ENCODE measurements around the gene PRKAA1. TPM values are rescaled to one million over a fixed set of nuclear protein-coding genes. Genes with fewer than 3 reads are reported as not detected.

PRKAA1 gene
- total and polyA plus RNA-seq, 2 of the 13 experiments (the other 11 are each of a cell fraction or from before 2014, with no cell fraction given): 36.6 to 58.0 TPM

DNA sequence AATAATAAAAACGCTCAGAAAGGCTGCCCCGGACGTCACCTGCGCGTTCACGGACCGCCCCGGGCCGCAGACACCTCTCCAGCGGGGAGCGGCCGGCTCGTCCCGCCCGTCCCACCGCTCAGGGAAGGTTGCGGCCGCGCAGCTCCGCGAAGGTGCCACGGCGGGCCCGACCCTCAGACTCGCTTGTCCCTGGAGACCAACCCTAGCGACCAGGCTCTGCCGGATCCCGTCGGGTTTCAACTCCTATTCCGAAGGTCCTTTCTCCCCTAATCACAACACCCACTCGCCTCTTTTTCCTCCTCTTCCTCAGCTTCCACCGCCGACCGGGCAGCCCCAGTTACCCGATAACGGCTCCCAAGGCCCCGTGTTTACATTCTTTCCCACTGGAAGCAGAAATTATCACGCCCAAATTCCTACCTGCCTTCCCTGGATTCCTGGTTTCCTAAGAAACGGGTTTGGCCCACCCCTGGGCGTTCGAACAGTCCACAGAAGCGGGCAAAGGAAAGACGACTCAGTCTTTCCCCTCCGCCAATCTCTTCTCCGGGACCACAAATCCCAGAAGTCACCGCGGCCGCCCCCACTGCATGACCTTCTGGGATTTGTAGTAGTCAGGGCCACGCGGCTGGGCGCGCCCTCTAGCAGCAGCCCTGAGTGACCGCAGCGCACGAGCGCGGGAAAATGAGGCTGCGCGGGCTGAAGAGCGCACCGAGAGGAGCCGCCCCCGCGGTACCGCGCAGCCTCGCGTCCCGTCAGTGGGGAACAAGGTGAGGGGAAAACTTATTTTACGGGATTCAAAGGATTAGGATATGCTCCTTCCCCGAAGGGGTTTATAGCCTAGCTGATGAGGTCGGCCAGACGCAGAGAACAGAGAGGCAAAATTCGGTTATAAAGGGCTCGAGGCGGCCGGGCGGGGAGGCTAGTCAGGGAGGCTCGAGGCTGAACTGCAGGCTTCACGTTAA lies 42.5 kb downstream of the PRKAA1 start, which contains the start of gene TTC33 (continued):
- TF ChIP-seq, protein P1, sequence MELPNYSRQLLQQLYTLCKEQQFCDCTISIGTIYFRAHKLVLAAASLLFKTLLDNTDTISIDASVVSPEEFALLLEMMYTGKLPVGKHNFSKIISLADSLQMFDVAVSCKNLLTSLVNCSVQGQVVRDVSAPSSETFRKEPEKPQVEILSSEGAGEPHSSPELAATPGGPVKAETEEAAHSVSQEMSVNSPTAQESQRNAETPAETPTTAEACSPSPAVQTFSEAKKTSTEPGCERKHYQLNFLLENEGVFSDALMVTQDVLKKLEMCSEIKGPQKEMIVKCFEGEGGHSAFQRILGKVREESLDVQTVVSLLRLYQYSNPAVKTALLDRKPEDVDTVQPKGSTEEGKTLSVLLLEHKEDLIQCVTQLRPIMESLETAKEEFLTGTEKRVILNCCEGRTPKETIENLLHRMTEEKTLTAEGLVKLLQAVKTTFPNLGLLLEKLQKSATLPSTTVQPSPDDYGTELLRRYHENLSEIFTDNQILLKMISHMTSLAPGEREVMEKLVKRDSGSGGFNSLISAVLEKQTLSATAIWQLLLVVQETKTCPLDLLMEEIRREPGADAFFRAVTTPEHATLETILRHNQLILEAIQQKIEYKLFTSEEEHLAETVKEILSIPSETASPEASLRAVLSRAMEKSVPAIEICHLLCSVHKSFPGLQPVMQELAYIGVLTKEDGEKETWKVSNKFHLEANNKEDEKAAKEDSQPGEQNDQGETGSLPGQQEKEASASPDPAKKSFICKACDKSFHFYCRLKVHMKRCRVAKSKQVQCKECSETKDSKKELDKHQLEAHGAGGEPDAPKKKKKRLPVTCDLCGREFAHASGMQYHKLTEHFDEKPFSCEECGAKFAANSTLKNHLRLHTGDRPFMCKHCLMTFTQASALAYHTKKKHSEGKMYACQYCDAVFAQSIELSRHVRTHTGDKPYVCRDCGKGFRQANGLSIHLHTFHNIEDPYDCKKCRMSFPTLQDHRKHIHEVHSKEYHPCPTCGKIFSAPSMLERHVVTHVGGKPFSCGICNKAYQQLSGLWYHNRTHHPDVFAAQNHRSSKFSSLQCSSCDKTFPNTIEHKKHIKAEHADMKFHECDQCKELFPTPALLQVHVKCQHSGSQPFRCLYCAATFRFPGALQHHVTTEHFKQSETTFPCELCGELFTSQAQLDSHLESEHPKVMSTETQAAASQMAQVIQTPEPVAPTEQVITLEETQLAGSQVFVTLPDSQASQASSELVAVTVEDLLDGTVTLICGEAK (IDR thresholded peaks at IDR 0.05): no peak
- TF ChIP-seq, protein P1 (CRISPR knock-in tag; IDR thresholded peaks at IDR 0.05): peak; percentile 74
- no peak for TF ChIP-seq ZNF720 (CRISPR knock-in tag; IDR thresholded peaks at IDR 0.05)
- TF ChIP-seq KAT8 (CRISPR knock-in tag; IDR thresholded peaks at IDR 0.05): peak; percentile 68; the same call in 1 of the 2 replicates
- TF ChIP-seq MAFK (conservative IDR thresholded peaks at IDR 0.05 in 1 of 2, IDR thresholded peaks at IDR 0.05 in 1 of 2; ENCODE audit: low read length in 2 of 2): no peak
- TF ChIP-seq ZNF83 (CRISPR knock-in tag; IDR thresholded peaks at IDR 0.05; ENCODE audit: borderline replicate concordance): no peak; the same call in 1 of the 2 replicates
- no peak for TF ChIP-seq ZNF292 (CRISPR knock-in tag; IDR thresholded peaks at IDR 0.05; ENCODE audit: borderline replicate concordance, low read depth)
- no peak for TF ChIP-seq SNRNP70 (IDR thresholded peaks at IDR 0.05; ENCODE audit: low read depth, low read length)
- TF ChIP-seq, protein P2, sequence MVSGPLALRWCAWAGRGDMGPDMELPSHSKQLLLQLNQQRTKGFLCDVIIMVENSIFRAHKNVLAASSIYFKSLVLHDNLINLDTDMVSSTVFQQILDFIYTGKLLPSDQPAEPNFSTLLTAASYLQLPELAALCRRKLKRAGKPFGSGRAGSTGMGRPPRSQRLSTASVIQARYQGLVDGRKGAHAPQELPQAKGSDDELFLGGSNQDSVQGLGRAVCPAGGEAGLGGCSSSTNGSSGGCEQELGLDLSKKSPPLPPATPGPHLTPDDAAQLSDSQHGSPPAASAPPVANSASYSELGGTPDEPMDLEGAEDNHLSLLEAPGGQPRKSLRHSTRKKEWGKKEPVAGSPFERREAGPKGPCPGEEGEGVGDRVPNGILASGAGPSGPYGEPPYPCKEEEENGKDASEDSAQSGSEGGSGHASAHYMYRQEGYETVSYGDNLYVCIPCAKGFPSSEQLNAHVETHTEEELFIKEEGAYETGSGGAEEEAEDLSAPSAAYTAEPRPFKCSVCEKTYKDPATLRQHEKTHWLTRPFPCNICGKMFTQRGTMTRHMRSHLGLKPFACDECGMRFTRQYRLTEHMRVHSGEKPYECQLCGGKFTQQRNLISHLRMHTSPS (CRISPR knock-in tag; IDR thresholded peaks at IDR 0.05; ENCODE audit: low read depth): no peak
- no peak for TF ChIP-seq NFE2L2 (IDR thresholded peaks at IDR 0.05; ENCODE audit: low read length)
- TF ChIP-seq GATAD2A (CRISPR knock-in tag; IDR thresholded peaks at IDR 0.05): peak; percentile 75
- TF ChIP-seq NR1H2 (CRISPR knock-in tag; IDR thresholded peaks at IDR 0.05; ENCODE audit: borderline replicate concordance, low read depth): no peak
- TF ChIP-seq XRCC5 (optimal IDR thresholded peaks at IDR 0.05; ENCODE audit: low read length): peak; percentile 83
- TF ChIP-seq, protein P3, sequence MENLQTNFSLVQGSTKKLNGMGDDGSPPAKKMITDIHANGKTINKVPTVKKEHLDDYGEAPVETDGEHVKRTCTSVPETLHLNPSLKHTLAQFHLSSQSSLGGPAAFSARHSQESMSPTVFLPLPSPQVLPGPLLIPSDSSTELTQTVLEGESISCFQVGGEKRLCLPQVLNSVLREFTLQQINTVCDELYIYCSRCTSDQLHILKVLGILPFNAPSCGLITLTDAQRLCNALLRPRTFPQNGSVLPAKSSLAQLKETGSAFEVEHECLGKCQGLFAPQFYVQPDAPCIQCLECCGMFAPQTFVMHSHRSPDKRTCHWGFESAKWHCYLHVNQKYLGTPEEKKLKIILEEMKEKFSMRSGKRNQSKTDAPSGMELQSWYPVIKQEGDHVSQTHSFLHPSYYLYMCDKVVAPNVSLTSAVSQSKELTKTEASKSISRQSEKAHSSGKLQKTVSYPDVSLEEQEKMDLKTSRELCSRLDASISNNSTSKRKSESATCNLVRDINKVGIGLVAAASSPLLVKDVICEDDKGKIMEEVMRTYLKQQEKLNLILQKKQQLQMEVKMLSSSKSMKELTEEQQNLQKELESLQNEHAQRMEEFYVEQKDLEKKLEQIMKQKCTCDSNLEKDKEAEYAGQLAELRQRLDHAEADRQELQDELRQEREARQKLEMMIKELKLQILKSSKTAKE (CRISPR knock-in tag; IDR thresholded peaks at IDR 0.05; ENCODE audit: borderline replicate concordance): no peak
- TF ChIP-seq KDM4B (CRISPR knock-in tag; IDR thresholded peaks at IDR 0.05): no peak
- no peak; the same call in 1 of the 2 replicates for TF ChIP-seq DR1 (CRISPR knock-in tag; IDR thresholded peaks at IDR 0.05)

Data from HepG2 (cell line).